ENCODE measurements around the gene ANKRD28. TPM values are rescaled to one million over a fixed set of nuclear protein-coding genes. Genes with fewer than 3 reads are reported as not detected.

The ANKRD28 gene
- total RNA-seq, 1 experiment from 2014 or later: 47.5 TPM

DNA sequence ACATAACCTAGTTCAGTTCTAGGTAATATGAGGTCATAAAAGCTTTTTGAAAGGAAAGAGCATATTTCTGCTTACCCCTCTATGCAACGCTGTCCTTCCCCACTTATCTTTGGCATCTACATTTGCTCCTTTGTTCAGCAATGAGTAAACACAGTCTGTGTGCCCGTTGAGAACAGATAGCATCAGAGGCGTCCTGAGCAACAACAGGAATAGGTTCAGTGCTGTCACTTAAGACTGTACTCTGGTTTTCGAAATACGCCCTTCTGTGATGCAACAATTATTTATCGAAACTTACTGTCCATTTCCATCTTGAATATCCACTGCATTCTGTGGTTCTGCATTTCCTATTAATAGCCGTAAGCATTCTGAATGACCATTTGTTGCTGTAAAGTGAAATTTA lies 111.9 kb downstream of the ANKRD28 start (continued):
- TF ChIP-seq RAD21 (IDR thresholded peaks at IDR 0.05; ENCODE audit: low read depth): no peak
- TF ChIP-seq FOSL1 (IDR thresholded peaks at IDR 0.05; ENCODE audit: low read depth): no peak
- no peak for TF ChIP-seq EZH2phosphoT487 (IDR thresholded peaks at IDR 0.05; ENCODE audit: borderline replicate concordance)
- no peak for TF ChIP-seq ZFX (IDR thresholded peaks at IDR 0.05)
- no peak for TF ChIP-seq CBX3 (IDR thresholded peaks at IDR 0.05; ENCODE audit: low read depth)
- TF ChIP-seq CEBPB (IDR thresholded peaks at IDR 0.05; ENCODE audit: low read depth): no peak
- TF ChIP-seq SRF (IDR thresholded peaks at IDR 0.05; ENCODE audit: low read depth): no peak

DNA sequence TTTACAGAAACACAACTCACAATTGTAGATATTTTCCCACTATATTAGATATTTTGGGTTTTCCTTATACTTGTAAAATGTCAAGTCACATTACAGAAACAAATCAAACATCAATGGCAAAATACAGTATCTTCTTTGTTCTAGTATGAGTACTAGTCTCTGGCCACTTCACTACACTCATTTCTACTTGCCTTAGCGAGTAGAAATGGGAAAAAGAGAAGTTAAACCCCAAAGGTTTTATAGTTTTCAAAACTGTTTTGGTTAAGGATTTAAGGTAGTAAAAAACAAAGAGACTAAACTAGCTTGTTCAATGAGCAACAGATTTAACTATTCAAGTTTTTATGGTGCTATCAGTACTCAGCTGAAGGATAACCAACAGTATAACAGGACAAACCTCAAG lies 114.5 kb downstream of the ANKRD28 start:
- Histone ChIP-seq H3K27ac (ENCODE audit: low read depth, low read length) (no peak overlapping the region), H3K36me3 (ENCODE audit: control insufficient read depth in 1 of 2, insufficient read depth in 2 of 2, low read length in 2 of 2) (peaks cover 12 to 19% of the 10 kb centered on the region in 2 experiments; a peak in 3 of 4 replicates), H2AFZ (ENCODE audit: low read depth, low read length, poor library complexity, severe bottlenecking) (no peak overlapping the region), H3K79me2 (ENCODE audit: insufficient read depth, low read length) (no peaks in the 10 kb centered on the region), H3K9me3 (ENCODE audit: control insufficient read depth in 1 of 2, insufficient read depth in 1 of 2, low read depth in 1 of 2, low read length in 2 of 2) (no peaks in the 10 kb centered on the region), H3K4me3 (replicated peaks in 1 of 2; ENCODE audit: low read depth in 1 of 2, low read length in 2 of 2) (no peak overlapping the region), H4K20me1 (ENCODE audit: insufficient read depth) (no peaks in the 10 kb centered on the region), H3K4me1 (ENCODE audit: control insufficient read depth in 1 of 2, insufficient read depth in 2 of 2, low read length in 2 of 2) (no peaks in the 10 kb centered on the region), H3K9me2 (ENCODE audit: insufficient read depth) (no peaks in the 10 kb centered on the region), H3K4me2 (ENCODE audit: low read length) (no peak overlapping the region), H3K9ac (ENCODE audit: low read length) (no peak overlapping the region), H3K27me3 (ENCODE audit: insufficient read depth, low read length) (no peaks in the 10 kb centered on the region)
- DNase-seq (ENCODE audit: low read depth, low spot score) (no peak), ATAC-seq (no peak)
- ChIA-PET CTCF (no interaction called here), RAD21 (ENCODE audit: low non-redundant PET in 1 of 2, low total read pairs in 2 of 2, uncharacterized antibody in 2 of 2, unreplicated experiment in 2 of 2) (no interaction called here), POLR2A (no interaction called here)
- TF ChIP-seq RAD21 (IDR thresholded peaks at IDR 0.05; ENCODE audit: low read depth) (no peak), EZH2phosphoT487 (IDR thresholded peaks at IDR 0.05; ENCODE audit: borderline replicate concordance) (no peak), ZNF274 (IDR thresholded peaks at IDR 0.05; ENCODE audit: low read depth, low read length) (no peak), SIN3A (IDR thresholded peaks at IDR 0.05; ENCODE audit: low read depth) (no peak), SRF (IDR thresholded peaks at IDR 0.05; ENCODE audit: low read depth) (no peak), ATF3 (IDR thresholded peaks at IDR 0.05) (no peak), YY1 (IDR thresholded peaks at IDR 0.05; ENCODE audit: extremely low read depth, insufficient replicate concordance, low read depth, low read length) (no peak), FOSL1 (IDR thresholded peaks at IDR 0.05; ENCODE audit: low read depth) (no peak), SP1 (IDR thresholded peaks at IDR 0.05; ENCODE audit: low read depth) (no peak), POLR2AphosphoS5 (IDR thresholded peaks at IDR 0.05; ENCODE audit: low read depth, low read length) (no peak), POLR2A (IDR thresholded peaks at IDR 0.05; ENCODE audit: borderline replicate concordance, extremely low read depth, insufficient read depth, insufficient read length) (no peak), CBX3 (IDR thresholded peaks at IDR 0.05; ENCODE audit: low read depth) (no peak)
- TF ChIP-seq, protein P1, sequence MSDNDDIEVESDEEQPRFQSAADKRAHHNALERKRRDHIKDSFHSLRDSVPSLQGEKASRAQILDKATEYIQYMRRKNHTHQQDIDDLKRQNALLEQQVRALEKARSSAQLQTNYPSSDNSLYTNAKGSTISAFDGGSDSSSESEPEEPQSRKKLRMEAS (IDR thresholded peaks at IDR 0.05): no peak
- no TSS peak for BruUV-seq (replicated peaks)
- intact Hi-C loops (cut with micrococcal nuclease): no loop called here
